GM12864 (cell line): ENCODE results near the gene PVR.

Experiments
- DNase-seq: peaks from one replicate; pipeline ENCODE4 v3.0.0-alpha.2; 2011; ENCODE audit warnings: low read depth
- H3K4me3 ChIP-seq: 2 replicates; pipeline ENCODE4 v1.5.1; 2011; ENCODE audit warnings: mild to moderate bottlenecking, low read depth, low read length, control low read depth
- TF ChIP-seq, protein P1 (sequence below): IDR thresholded peaks from 2 replicates; pipeline ENCODE4 v1.5.1; 2011; ENCODE audit warnings: low read depth, mild to moderate bottlenecking, moderate library complexity, low read length, control low read depth, inconsistent platforms; ENCODE audit errors: missing control alignments

The PVR gene

DNA sequence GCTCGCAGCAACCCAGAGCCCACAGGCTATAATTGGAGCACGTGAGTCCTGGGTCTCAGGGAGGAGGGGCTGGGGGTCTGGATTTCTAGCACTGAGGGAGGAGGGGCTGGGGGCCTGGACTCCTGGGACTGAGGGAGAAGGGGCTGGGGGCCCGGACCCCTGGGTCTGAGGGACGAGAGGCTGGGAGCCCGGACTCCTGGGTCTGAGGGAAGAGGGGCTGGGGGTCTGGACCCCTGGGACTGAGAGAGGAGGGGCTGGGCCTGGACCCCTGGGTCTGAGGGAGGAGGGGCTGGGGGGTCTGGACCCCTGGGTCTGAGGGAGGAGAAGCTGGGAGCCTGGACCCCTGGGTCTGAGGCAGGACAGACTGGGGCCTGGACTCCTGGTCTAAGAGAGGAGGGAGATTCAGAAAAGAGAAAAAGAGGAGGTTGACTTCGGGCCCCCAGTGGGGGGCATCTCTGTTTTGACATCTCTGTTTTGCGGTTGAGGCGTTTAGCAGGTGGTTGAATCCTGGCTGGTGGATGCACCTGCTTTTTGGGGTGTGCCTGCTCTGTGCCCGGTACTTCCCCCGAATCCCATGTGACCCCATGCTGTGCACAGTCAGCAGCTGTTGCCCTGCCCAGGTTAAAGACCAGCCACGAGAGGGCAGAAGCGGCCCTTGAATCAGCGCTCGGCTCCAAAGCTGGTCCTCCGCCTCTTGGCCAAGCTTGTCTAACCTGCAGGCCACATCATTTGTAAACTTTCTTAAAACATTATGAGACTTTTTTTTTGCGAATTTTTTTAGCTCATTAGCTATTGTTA is 10.5 kb downstream of the PVR start:
- TF ChIP-seq, protein P1, sequence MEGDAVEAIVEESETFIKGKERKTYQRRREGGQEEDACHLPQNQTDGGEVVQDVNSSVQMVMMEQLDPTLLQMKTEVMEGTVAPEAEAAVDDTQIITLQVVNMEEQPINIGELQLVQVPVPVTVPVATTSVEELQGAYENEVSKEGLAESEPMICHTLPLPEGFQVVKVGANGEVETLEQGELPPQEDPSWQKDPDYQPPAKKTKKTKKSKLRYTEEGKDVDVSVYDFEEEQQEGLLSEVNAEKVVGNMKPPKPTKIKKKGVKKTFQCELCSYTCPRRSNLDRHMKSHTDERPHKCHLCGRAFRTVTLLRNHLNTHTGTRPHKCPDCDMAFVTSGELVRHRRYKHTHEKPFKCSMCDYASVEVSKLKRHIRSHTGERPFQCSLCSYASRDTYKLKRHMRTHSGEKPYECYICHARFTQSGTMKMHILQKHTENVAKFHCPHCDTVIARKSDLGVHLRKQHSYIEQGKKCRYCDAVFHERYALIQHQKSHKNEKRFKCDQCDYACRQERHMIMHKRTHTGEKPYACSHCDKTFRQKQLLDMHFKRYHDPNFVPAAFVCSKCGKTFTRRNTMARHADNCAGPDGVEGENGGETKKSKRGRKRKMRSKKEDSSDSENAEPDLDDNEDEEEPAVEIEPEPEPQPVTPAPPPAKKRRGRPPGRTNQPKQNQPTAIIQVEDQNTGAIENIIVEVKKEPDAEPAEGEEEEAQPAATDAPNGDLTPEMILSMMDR: peak; percentile 83
- DNase-seq: peak; percentile 35
- H3K4me3 ChIP-seq: no peak overlapping the region

DNA sequence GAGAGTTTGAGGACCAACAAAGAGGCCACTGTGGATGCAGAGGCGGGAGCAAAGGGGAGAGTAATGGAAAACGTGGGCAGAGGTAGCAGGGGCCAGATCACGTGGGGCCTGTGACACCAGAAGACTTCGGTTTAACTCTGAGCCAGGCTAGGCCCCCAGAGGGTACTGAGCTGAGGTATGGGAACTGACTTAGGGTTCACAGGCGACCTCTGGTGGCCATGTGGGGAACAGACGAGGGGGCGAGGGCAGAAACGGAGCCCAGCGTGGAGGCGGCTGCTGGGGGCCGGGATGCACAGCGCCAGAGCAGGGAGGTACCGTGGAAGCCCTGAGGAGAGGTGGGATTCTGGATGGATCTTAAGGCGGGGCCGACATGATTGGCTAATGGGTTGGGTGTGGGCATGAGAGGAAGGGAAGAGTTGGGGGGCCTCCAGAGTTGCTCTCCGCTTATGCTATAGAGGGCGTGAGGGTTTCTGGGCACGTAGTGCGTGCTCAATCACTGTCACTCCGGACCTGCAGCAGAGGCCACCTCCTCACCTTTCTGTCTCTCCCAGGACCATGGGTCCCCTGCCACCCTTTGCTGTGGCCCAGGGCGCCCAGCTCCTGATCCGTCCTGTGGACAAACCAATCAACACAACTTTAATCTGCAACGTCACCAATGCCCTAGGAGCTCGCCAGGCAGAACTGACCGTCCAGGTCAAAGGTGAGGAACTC is 13.7 kb downstream of the PVR start:
- no peak overlapping the region for H3K4me3 ChIP-seq
- TF ChIP-seq, protein P1: peak; percentile 94
- DNase-seq: peak; percentile 19

DNA sequence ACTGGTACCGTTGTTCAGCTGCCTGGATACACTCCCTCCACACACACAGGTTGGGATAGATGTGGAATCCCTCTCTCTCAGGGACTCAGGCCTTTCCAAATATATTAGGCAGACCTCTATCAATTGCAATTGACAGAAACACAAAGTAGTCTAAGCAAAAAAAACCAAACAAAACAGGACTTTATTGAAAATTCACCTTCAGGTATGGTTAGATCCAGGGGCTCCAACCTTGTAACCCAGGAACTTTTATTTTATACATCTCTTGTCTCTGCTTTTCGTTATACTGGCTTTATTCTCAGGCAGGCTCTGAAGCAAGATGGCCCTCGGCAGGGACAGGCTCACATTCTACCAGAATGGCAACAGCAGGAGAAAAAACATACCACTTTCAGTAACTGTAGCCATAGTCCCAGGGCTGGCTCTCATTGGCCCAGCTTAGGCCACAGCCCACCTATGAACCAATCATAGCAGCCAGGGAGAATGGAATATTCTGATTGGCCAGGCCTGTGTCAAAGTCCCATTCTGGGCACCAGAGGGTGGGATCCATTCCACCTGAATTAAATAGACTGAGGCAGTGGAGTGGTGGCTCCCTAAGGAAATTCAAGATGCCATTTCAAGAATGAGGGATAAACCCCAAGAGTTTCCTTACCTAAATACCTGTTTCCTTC is 14.5 kb downstream of the PVR start:
- DNase-seq: no peak
- TF ChIP-seq, protein P1: no peak

DNA sequence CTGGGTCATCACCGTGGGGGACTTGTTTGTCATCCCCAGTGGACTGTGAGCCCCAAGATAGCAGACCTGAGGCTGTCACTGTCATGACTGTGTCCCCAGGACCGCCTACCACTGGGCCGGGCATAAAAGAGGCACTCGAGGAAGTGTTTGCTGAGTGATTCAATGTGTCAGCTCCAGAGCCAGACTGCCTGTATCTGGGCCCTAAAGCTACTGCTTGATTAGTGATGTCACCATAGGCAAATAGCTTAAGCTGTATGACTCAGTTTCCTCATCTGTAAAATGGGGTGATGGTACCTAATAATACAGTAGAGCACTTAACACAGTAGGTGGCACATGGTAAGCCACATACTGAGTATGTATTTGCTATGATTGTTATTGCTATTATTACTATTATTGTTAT is 16.4 kb downstream of the PVR start:
- no peak overlapping the region for H3K4me3 ChIP-seq
- TF ChIP-seq, protein P1: no peak
- DNase-seq: no peak

More for the DNA sequence above, 14.5 kb downstream of the PVR start:
- H3K4me3 ChIP-seq: no peak overlapping the region

DNA sequence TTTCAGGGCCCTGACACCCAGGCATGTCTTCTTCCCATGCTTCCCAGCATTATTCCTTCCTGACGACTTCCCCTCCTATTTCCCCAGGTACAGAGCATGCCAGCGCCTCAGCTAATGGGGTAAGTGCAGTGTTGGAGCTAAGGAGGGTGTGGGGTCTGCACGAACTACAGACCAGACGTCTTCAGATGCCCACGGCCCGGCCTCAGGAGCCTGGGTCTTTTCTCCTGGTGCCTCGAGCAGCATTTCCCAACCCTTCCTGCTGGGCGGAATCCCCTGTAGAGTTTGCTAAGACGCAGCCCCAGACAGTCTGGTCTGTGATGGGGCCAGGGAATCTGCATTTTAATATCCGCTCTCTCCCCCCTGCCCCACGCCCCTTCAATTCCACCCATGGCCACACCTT is 17.5 kb downstream of the PVR start:
- DNase-seq: no peak
- H3K4me3 ChIP-seq: no peak overlapping the region
- TF ChIP-seq, protein P1: no peak

DNA sequence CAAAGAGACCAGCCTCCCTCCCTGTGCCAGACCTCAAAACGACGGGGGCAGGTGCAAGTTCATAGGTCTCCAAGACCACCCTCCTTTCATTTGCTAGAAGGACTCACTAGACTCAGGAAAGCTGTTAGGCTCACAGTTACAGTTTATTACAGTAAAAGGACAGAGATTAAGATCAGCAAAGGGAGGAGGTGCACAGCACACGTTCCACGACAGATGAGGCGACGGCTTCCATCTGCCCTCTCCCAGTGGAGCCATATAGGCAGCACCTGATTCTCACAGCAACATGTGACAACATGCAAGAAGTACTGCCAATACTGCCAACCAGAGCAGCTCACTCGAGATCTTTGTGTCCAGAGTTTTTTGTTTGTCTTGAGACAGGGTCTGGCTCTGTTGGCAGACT is 18.2 kb downstream of the PVR start:
- TF ChIP-seq, protein P1: no peak
- H3K4me3 ChIP-seq: no peak overlapping the region
- no peak for DNase-seq
